ENCODE measurements around the gene RASAL2.

RASAL2 gene

GRCh38 chr1:178407655-178408054, 313.8 kb downstream of the RASAL2 start:
- Histone ChIP-seq H3K4me3 (ENCODE audit: low read length in 2 of 2) (no peak overlapping the region), H3K36me3 (ENCODE audit: control insufficient read depth in 2 of 2, insufficient read depth in 2 of 2, low read length in 2 of 2) (no peaks in the 10 kb centered on the region), H3K9me3 (ENCODE audit: control insufficient read depth in 2 of 2, low read length in 2 of 2) (no peaks in the 10 kb centered on the region), H3K9ac (ENCODE audit: low read length in 2 of 2) (no peak overlapping the region), H3K27ac (ENCODE audit: low read length) (no peak overlapping the region), H3K4me1 (ENCODE audit: control insufficient read depth, insufficient read depth, low read length) (no peaks in the 10 kb centered on the region), H3K27me3 (ENCODE audit: control insufficient read depth in 1 of 2, insufficient read depth in 2 of 2, low read length in 2 of 2) (no peaks in the 10 kb centered on the region)

GRCh38 chr1:178408871-178409270, 315.0 kb downstream of the RASAL2 start:
- H3K9ac ChIP-seq (ENCODE audit: low read length in 2 of 2) = no peak overlapping the region
- no peak overlapping the region for H3K27ac ChIP-seq (ENCODE audit: low read length)
- no peaks in the 10 kb centered on the region for H3K4me1 ChIP-seq (ENCODE audit: control insufficient read depth, insufficient read depth, low read length)
- no peaks in the 10 kb centered on the region for H3K27me3 ChIP-seq (ENCODE audit: control insufficient read depth in 1 of 2, insufficient read depth in 2 of 2, low read length in 2 of 2)
- H3K36me3 ChIP-seq (ENCODE audit: control insufficient read depth in 2 of 2, insufficient read depth in 2 of 2, low read length in 2 of 2) = no peaks in the 10 kb centered on the region
- H3K9me3 ChIP-seq (ENCODE audit: control insufficient read depth in 2 of 2, low read length in 2 of 2) = no peaks in the 10 kb centered on the region
- no peak overlapping the region for H3K4me3 ChIP-seq (ENCODE audit: low read length in 2 of 2)

- Histone ChIP-seq H3K27ac (ENCODE audit: low read length) (no peak overlapping the region), H3K4me3 (ENCODE audit: low read length in 2 of 2) (no peak overlapping the region), H3K4me1 (ENCODE audit: control insufficient read depth, insufficient read depth, low read length) (no peaks in the 10 kb centered on the region), H3K9ac (ENCODE audit: low read length in 2 of 2) (no peak overlapping the region), H3K36me3 (ENCODE audit: control insufficient read depth in 2 of 2, insufficient read depth in 2 of 2, low read length in 2 of 2) (no peaks in the 10 kb centered on the region), H3K27me3 (ENCODE audit: control insufficient read depth in 1 of 2, insufficient read depth in 2 of 2, low read length in 2 of 2) (no peaks in the 10 kb centered on the region), H3K9me3 (ENCODE audit: control insufficient read depth in 2 of 2, low read length in 2 of 2) (no peaks in the 10 kb centered on the region)
Observed at GRCh38 chr1:178409541-178409940, 315.6 kb downstream of the RASAL2 start.

GRCh38 chr1:178411756-178412399, 318.0 kb downstream of the RASAL2 start:
- no peaks in the 10 kb centered on the region for H3K4me1 ChIP-seq (ENCODE audit: control insufficient read depth, insufficient read depth, low read length)
- no peak overlapping the region for H3K27ac ChIP-seq (ENCODE audit: low read length)
- H3K36me3 ChIP-seq (ENCODE audit: control insufficient read depth in 2 of 2, insufficient read depth in 2 of 2, low read length in 2 of 2) = no peaks in the 10 kb centered on the region
- no peak overlapping the region for H3K4me3 ChIP-seq (ENCODE audit: low read length in 2 of 2)
- no peaks in the 10 kb centered on the region for H3K27me3 ChIP-seq (ENCODE audit: control insufficient read depth in 1 of 2, insufficient read depth in 2 of 2, low read length in 2 of 2)
- H3K9me3 ChIP-seq (ENCODE audit: control insufficient read depth in 2 of 2, low read length in 2 of 2) = no peaks in the 10 kb centered on the region
- H3K9ac ChIP-seq (ENCODE audit: low read length in 2 of 2) = no peak overlapping the region

- Histone ChIP-seq H3K9me3 (ENCODE audit: control insufficient read depth in 2 of 2, low read length in 2 of 2) (no peaks in the 10 kb centered on the region), H3K36me3 (ENCODE audit: control insufficient read depth in 2 of 2, insufficient read depth in 2 of 2, low read length in 2 of 2) (no peaks in the 10 kb centered on the region), H3K4me3 (ENCODE audit: low read length in 2 of 2) (no peak overlapping the region), H3K4me1 (ENCODE audit: control insufficient read depth, insufficient read depth, low read length) (no peaks in the 10 kb centered on the region), H3K27ac (ENCODE audit: low read length) (no peak overlapping the region), H3K9ac (ENCODE audit: low read length in 2 of 2) (no peak overlapping the region), H3K27me3 (ENCODE audit: control insufficient read depth in 1 of 2, insufficient read depth in 2 of 2, low read length in 2 of 2) (no peaks in the 10 kb centered on the region)
Observed at GRCh38 chr1:178412400-178412770, 318.5 kb downstream of the RASAL2 start.

GRCh38 chr1:178417858-178418257, 324.0 kb downstream of the RASAL2 start:
- Histone ChIP-seq H3K9me3 (ENCODE audit: control insufficient read depth in 2 of 2, low read length in 2 of 2) (no peaks in the 10 kb centered on the region), H3K27ac (ENCODE audit: low read length) (no peak overlapping the region), H3K27me3 (ENCODE audit: control insufficient read depth in 1 of 2, insufficient read depth in 2 of 2, low read length in 2 of 2) (no peaks in the 10 kb centered on the region), H3K4me1 (ENCODE audit: control insufficient read depth, insufficient read depth, low read length) (no peaks in the 10 kb centered on the region), H3K9ac (ENCODE audit: low read length in 2 of 2) (no peak overlapping the region), H3K36me3 (ENCODE audit: control insufficient read depth in 2 of 2, insufficient read depth in 2 of 2, low read length in 2 of 2) (no peaks in the 10 kb centered on the region), H3K4me3 (ENCODE audit: low read length in 2 of 2) (no peak overlapping the region)

GRCh38 chr1:178418284-178418955, 324.5 kb downstream of the RASAL2 start:
- H3K9ac ChIP-seq (ENCODE audit: low read length in 2 of 2) = no peak overlapping the region

GRCh38 chr1:178434360-178434759, 340.5 kb downstream of the RASAL2 start:
- no peak overlapping the region for H3K4me3 ChIP-seq (ENCODE audit: low read length in 2 of 2)
- no peaks in the 10 kb centered on the region for H3K27me3 ChIP-seq (ENCODE audit: control insufficient read depth in 1 of 2, insufficient read depth in 2 of 2, low read length in 2 of 2)
- H3K36me3 ChIP-seq (ENCODE audit: control insufficient read depth in 2 of 2, insufficient read depth in 2 of 2, low read length in 2 of 2) = no peaks in the 10 kb centered on the region
- H3K27ac ChIP-seq (ENCODE audit: low read length) = no peak overlapping the region
- no peaks in the 10 kb centered on the region for H3K4me1 ChIP-seq (ENCODE audit: control insufficient read depth, insufficient read depth, low read length)
- H3K9me3 ChIP-seq (ENCODE audit: control insufficient read depth in 2 of 2, low read length in 2 of 2) = no peaks in the 10 kb centered on the region
- no peak overlapping the region for H3K9ac ChIP-seq (ENCODE audit: low read length in 2 of 2)

More at GRCh38 chr1:178418284-178418955, 324.5 kb downstream of the RASAL2 start:
- no peaks in the 10 kb centered on the region for H3K27me3 ChIP-seq (ENCODE audit: control insufficient read depth in 1 of 2, insufficient read depth in 2 of 2, low read length in 2 of 2)
- no peak overlapping the region for H3K4me3 ChIP-seq (ENCODE audit: low read length in 2 of 2)
- no peaks in the 10 kb centered on the region for H3K4me1 ChIP-seq (ENCODE audit: control insufficient read depth, insufficient read depth, low read length)
- H3K27ac ChIP-seq (ENCODE audit: low read length) = no peak overlapping the region
- no peaks in the 10 kb centered on the region for H3K36me3 ChIP-seq (ENCODE audit: control insufficient read depth in 2 of 2, insufficient read depth in 2 of 2, low read length in 2 of 2)
- H3K9me3 ChIP-seq (ENCODE audit: control insufficient read depth in 2 of 2, low read length in 2 of 2) = no peaks in the 10 kb centered on the region

GRCh38 chr1:178434899-178435435, 341.1 kb downstream of the RASAL2 start:
- Histone ChIP-seq H3K9me3 (ENCODE audit: control insufficient read depth in 2 of 2, low read length in 2 of 2) (no peaks in the 10 kb centered on the region), H3K27me3 (ENCODE audit: control insufficient read depth in 1 of 2, insufficient read depth in 2 of 2, low read length in 2 of 2) (no peaks in the 10 kb centered on the region), H3K9ac (ENCODE audit: low read length in 2 of 2) (no peak overlapping the region), H3K27ac (ENCODE audit: low read length) (no peak overlapping the region), H3K36me3 (ENCODE audit: control insufficient read depth in 2 of 2, insufficient read depth in 2 of 2, low read length in 2 of 2) (no peaks in the 10 kb centered on the region), H3K4me3 (ENCODE audit: low read length in 2 of 2) (no peak overlapping the region), H3K4me1 (ENCODE audit: control insufficient read depth, insufficient read depth, low read length) (no peaks in the 10 kb centered on the region)

- Histone ChIP-seq H3K4me3 (ENCODE audit: low read length in 2 of 2) (no peak overlapping the region), H3K4me1 (ENCODE audit: control insufficient read depth, insufficient read depth, low read length) (no peaks in the 10 kb centered on the region), H3K36me3 (ENCODE audit: control insufficient read depth in 2 of 2, insufficient read depth in 2 of 2, low read length in 2 of 2) (peaks cover 5% of the 10 kb centered on the region in 2 donors), H3K9ac (ENCODE audit: low read length in 2 of 2) (no peak overlapping the region), H3K9me3 (ENCODE audit: control insufficient read depth in 2 of 2, low read length in 2 of 2) (no peaks in the 10 kb centered on the region), H3K27me3 (ENCODE audit: control insufficient read depth in 1 of 2, insufficient read depth in 2 of 2, low read length in 2 of 2) (no peaks in the 10 kb centered on the region), H3K27ac (ENCODE audit: low read length) (no peak overlapping the region)
Observed at GRCh38 chr1:178436899-178437298, 343.0 kb downstream of the RASAL2 start.

- Histone ChIP-seq H3K4me3 (ENCODE audit: low read length in 2 of 2) (no peak overlapping the region), H3K9me3 (ENCODE audit: control insufficient read depth in 2 of 2, low read length in 2 of 2) (no peaks in the 10 kb centered on the region), H3K27ac (ENCODE audit: low read length) (no peak overlapping the region), H3K9ac (ENCODE audit: low read length in 2 of 2) (no peak overlapping the region), H3K27me3 (ENCODE audit: control insufficient read depth in 1 of 2, insufficient read depth in 2 of 2, low read length in 2 of 2) (no peaks in the 10 kb centered on the region), H3K36me3 (ENCODE audit: control insufficient read depth in 2 of 2, insufficient read depth in 2 of 2, low read length in 2 of 2) (peaks cover 5 to 12% of the 10 kb centered on the region in 2 donors), H3K4me1 (ENCODE audit: control insufficient read depth, insufficient read depth, low read length) (no peaks in the 10 kb centered on the region)
Observed at GRCh38 chr1:178438432-178438831, 344.5 kb downstream of the RASAL2 start.
